ENCODE measurements around the gene CGNL1. TPM values are rescaled to one million over a fixed set of nuclear protein-coding genes. Genes with fewer than 3 reads are reported as not detected.

CGNL1 gene
- total RNA-seq, 1 experiment from 2014 or later: 3.3 TPM

GRCh38 chr15:57432141-57432741 lies 55.9 kb downstream of the CGNL1 start:
- CTCF ChIA-PET: interaction anchor here (0.6 kb wide), 1 partner anchor 441 kb away, joined by 3 read pairs; no protein-coding TSS in a partner anchor
- no TSS peak for BruUV-seq (replicated peaks)
- Mint-ChIP-seq H3K9me3 (ENCODE audit: low read depth, unreplicated experiment) (no peaks in the 10 kb centered on the region), H3K27ac (ENCODE audit: unreplicated experiment) (no peak overlapping the region), H3K4me1 (ENCODE audit: low read depth, unreplicated experiment) (no peaks in the 10 kb centered on the region), H3K4me3 (ENCODE audit: low read depth, unreplicated experiment) (no peak overlapping the region), H3K27me3 (ENCODE audit: unreplicated experiment) (no peaks in the 10 kb centered on the region), H3K36me3 (ENCODE audit: insufficient read depth, unreplicated experiment) (no peaks in the 10 kb centered on the region)
- DNase-seq: no peak
- intact Hi-C loops (cut with micrococcal nuclease; ENCODE audit: unreplicated experiment): no loop called here
- TF ChIP-seq, protein P1, sequence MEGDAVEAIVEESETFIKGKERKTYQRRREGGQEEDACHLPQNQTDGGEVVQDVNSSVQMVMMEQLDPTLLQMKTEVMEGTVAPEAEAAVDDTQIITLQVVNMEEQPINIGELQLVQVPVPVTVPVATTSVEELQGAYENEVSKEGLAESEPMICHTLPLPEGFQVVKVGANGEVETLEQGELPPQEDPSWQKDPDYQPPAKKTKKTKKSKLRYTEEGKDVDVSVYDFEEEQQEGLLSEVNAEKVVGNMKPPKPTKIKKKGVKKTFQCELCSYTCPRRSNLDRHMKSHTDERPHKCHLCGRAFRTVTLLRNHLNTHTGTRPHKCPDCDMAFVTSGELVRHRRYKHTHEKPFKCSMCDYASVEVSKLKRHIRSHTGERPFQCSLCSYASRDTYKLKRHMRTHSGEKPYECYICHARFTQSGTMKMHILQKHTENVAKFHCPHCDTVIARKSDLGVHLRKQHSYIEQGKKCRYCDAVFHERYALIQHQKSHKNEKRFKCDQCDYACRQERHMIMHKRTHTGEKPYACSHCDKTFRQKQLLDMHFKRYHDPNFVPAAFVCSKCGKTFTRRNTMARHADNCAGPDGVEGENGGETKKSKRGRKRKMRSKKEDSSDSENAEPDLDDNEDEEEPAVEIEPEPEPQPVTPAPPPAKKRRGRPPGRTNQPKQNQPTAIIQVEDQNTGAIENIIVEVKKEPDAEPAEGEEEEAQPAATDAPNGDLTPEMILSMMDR (IDR thresholded peaks at IDR 0.05; ENCODE audit: unreplicated experiment): no peak

- TF ChIP-seq, protein P1 (IDR thresholded peaks at IDR 0.05; ENCODE audit: unreplicated experiment): no peak
- CTCF ChIA-PET: interaction anchor here (0.6 to 1.3 kb wide), 4 partner anchors 10 to 106 kb away, joined by 3 to 7 read pairs (median 5); no protein-coding TSS in a partner anchor
- intact Hi-C loops (cut with micrococcal nuclease; ENCODE audit: unreplicated experiment): no loop called here
- DNase-seq: no peak
- Mint-ChIP-seq H3K27ac (ENCODE audit: unreplicated experiment) (no peak overlapping the region), H3K36me3 (ENCODE audit: insufficient read depth, unreplicated experiment) (no peaks in the 10 kb centered on the region), H3K27me3 (ENCODE audit: unreplicated experiment) (no peaks in the 10 kb centered on the region), H3K9me3 (ENCODE audit: low read depth, unreplicated experiment) (no peaks in the 10 kb centered on the region), H3K4me3 (ENCODE audit: low read depth, unreplicated experiment) (no peak overlapping the region), H3K4me1 (ENCODE audit: low read depth, unreplicated experiment) (no peaks in the 10 kb centered on the region)
- no TSS peak for BruUV-seq (replicated peaks)
Observed at GRCh38 chr15:57436166-57436565, 59.9 kb downstream of the CGNL1 start.

DNA sequence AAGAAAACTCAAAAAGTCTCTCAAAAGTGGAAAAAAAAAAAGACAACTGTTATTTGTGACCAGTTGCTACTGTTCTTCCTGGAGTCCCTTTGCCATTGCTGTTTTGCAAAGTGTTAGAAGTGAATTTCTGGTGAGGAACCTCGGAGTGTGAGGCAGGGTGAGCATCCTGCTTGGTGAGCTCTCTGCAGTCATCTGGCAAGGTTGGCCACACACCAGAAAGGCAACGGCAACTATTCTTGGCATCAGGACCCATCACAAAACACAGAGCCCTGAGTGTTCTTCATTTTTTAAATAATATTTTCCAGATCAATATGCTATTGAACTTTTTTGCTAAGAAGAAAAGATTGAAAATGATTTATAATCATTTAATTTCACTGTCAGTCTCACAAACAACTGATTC lies 60.7 kb downstream of the CGNL1 start:
- no peak for DNase-seq
- CTCF ChIA-PET: interaction anchor here (1.3 kb wide), 1 partner anchor 41 kb away, joined by 5 read pairs; no protein-coding TSS in a partner anchor
- TF ChIP-seq, protein P1 (IDR thresholded peaks at IDR 0.05; ENCODE audit: unreplicated experiment): no peak
- H3K9me3 Mint-ChIP-seq (ENCODE audit: low read depth, unreplicated experiment): no peaks in the 10 kb centered on the region
- H3K27me3 Mint-ChIP-seq (ENCODE audit: unreplicated experiment): no peaks in the 10 kb centered on the region
- no peak overlapping the region for H3K27ac Mint-ChIP-seq (ENCODE audit: unreplicated experiment)
- BruUV-seq (replicated peaks): no TSS peak
- no peak overlapping the region for H3K4me3 Mint-ChIP-seq (ENCODE audit: low read depth, unreplicated experiment)
- intact Hi-C loops (cut with micrococcal nuclease; ENCODE audit: unreplicated experiment): no loop called here
- no peaks in the 10 kb centered on the region for H3K4me1 Mint-ChIP-seq (ENCODE audit: low read depth, unreplicated experiment)
- H3K36me3 Mint-ChIP-seq (ENCODE audit: insufficient read depth, unreplicated experiment): no peaks in the 10 kb centered on the region

DNA sequence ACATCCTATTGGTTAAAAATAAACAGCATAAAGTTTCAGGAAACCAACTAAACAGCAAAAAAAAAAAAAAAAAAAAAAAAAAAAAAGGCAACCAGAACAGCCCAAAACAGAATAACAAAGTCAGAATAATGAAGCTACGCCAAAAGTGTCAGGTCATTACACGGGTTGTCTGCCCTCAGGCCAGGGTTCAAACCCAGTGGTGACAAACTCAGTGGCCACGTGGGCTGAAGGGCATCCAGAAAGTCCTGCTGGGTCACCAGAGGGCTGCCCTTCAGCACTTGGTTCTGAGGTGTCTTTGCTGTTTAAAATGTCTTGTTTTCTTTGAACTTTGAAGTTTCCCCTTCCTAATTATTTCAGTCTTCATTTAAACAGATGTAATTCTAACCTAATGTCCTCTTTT lies 61.3 kb downstream of the CGNL1 start:
- CTCF ChIA-PET: no interaction called here
- intact Hi-C loops (cut with micrococcal nuclease; ENCODE audit: unreplicated experiment): no loop called here
- Mint-ChIP-seq H3K27me3 (ENCODE audit: unreplicated experiment) (no peaks in the 10 kb centered on the region), H3K27ac (ENCODE audit: unreplicated experiment) (no peak overlapping the region), H3K4me3 (ENCODE audit: low read depth, unreplicated experiment) (no peak overlapping the region), H3K9me3 (ENCODE audit: low read depth, unreplicated experiment) (no peaks in the 10 kb centered on the region), H3K4me1 (ENCODE audit: low read depth, unreplicated experiment) (no peaks in the 10 kb centered on the region), H3K36me3 (ENCODE audit: insufficient read depth, unreplicated experiment) (no peaks in the 10 kb centered on the region)
- TF ChIP-seq, protein P1 (IDR thresholded peaks at IDR 0.05; ENCODE audit: unreplicated experiment): no peak
- no peak for DNase-seq
- BruUV-seq (replicated peaks): no TSS peak
